Right renal pelvis (tissue), 4 donors: ENCODE data around the gene PARD3. TPM values are rescaled to one million over a fixed set of nuclear protein-coding genes. Genes with fewer than 3 reads are reported as not detected.

Experiments used
- DNase-seq, 4 donors: peaks; one replicate each; pipeline ENCODE4 v3.0.0-alpha.2; 2013; ENCODE audit warnings: low read depth in 4 of 4, low spot score in 3 of 4, missing footprints in 1 of 4
- polyA plus RNA-seq, 4 donors: library from polyadenylated mRNA; unstranded; fragments of 120-200 nt; gene quantifications; one replicate each; pipeline ENCODE4 v1.2.1, GENCODE V29; 2013; ENCODE audit not compliant: insufficient read length in 4 of 4

The PARD3 gene
- polyA plus RNA-seq, 4 donors: 62.1 to 76.2 (median 71.3) TPM

GRCh38 chr10:34255035-34255434, 560.1 kb downstream of the PARD3 start:
- no peak for DNase-seq

GRCh38 chr10:34254596-34254995, 560.5 kb downstream of the PARD3 start:
- no peak for DNase-seq

GRCh38 chr10:34252111-34252510, 563.0 kb downstream of the PARD3 start:
- DNase-seq: no peak

GRCh38 chr10:34251177-34251576, 563.9 kb downstream of the PARD3 start:
- no peak for DNase-seq

- DNase-seq: no peak
Observed at GRCh38 chr10:34250722-34251121, 564.4 kb downstream of the PARD3 start.

- DNase-seq: no peak
Observed at GRCh38 chr10:34249634-34250033, 565.5 kb downstream of the PARD3 start.

DNA sequence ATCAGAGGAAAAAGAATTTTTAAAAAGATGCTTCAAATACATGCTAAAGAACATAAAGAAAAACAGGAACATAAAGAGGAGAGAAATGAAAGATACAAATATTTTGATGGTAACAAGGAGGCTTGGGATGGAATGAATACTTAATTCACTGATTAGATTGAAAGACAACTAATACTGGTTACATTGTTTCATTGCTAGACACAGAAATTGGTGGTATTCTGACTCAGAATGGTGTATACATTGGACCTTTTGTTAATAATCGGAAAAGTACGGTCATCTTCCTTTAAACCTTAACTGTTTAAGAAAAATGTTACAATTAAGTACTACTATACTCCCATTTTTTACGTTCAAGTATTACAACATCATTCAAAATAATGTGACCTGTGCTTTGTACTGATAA, 567.5 kb downstream of the PARD3 start:
- no peak for DNase-seq

- no peak for DNase-seq
Observed at GRCh38 chr10:34244756-34245484, 570.2 kb downstream of the PARD3 start.

DNA sequence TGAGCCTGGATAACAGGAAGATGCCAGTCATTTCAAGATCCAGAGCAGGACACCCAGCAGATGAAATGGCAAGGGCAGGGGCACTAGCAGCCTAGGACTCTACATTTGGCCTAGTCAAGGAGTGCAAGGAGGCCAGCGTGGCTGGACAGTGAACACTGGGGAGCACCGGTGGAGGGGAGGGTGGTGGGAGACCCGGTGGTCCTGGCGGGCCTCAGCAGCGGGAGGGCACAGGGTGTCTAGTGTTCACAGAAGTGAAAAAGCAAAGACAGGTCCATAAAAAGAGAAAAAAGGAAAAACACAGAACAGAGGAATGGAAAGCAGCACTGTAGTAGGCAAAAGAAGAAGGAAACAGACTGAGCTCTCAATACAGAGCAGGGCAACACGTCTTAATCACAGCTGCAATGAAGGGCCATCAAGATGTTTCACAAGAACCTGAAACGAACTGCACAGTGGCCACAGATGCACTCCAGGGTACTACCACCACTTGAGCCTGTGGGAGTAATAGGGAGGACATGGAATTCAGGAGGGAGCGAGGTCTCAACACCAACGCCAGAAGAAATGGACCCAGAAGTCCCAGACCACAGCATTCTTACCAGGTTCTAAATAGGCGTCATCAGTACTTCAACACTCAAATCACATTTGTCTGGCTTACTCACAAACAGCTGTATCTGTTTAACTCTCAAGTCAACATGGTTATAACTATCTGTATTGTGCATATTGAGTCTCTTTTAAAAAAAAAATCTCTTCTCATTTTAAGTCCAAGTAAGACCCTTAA, 573.7 kb downstream of the PARD3 start:
- DNase-seq: no peak

- no peak for DNase-seq
Observed at GRCh38 chr10:34240039-34240438, 575.1 kb downstream of the PARD3 start.

DNA sequence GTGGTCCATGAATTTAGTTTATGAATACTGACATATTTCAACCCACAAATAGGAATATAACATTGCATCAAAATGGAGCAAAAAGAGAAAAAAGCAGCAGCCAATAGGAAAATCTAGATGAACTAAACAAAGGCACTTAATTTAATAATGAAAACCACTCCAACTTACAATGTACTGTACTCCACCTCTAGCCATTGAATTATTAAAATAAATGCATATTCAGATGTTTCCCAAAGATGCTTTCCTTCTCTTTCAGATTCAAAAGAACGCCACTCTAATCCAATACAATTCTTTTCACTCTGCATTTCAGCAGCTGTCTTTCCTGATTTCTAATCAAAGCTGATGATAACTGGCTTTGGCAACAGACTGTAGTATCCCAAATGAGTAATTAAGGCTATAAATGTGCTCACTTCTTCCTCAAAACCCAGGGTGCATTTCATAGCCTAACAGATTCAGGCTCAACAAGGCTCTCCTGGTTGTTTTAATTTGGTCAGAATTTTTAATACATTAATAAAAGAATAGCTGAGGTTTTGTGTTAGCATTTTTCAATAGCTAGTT, 577.1 kb downstream of the PARD3 start:
- DNase-seq: no peak

DNA sequence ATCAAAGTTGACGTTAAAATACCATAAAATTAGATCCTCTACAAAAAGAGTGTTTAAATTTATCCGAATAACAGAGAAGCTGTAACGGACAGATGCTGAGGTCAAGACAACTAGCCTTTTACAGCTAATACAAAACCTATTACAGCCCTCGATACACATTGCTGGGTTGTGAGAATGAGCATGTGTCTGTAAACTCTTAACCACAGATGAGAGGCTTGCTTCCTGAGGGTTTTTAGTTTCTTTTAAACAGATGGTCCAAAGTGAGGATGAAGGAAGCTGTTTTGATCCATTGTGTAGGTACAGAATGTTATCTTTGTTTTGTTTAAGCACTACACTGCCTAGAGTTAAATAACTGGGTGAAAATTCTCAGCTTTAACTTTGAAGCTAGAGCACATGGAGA, 578.2 kb downstream of the PARD3 start:
- DNase-seq: no peak

GRCh38 chr10:34235164-34235832, 579.8 kb downstream of the PARD3 start:
- no peak for DNase-seq

DNA sequence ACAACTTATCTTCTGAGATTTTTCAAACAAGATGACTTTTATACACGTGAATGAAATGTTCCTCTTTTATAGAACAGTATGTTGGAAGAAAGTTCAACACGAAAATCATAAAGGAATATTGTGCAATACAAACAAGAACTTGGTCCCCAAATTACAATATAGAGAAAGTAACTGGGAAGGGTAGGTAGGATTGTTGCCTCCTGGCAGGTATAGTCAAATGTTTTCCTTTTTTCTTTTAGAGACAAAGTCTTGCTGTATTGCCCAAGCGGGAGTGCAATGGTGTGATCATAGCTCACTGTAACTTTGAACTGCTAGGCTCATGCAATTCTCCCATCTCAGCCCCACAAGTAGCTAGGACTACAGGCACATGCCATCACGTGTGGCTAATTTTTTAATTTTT, 582.6 kb downstream of the PARD3 start:
- no peak for DNase-seq

- no peak for DNase-seq
Observed at GRCh38 chr10:34231441-34232180, 583.5 kb downstream of the PARD3 start.

DNA sequence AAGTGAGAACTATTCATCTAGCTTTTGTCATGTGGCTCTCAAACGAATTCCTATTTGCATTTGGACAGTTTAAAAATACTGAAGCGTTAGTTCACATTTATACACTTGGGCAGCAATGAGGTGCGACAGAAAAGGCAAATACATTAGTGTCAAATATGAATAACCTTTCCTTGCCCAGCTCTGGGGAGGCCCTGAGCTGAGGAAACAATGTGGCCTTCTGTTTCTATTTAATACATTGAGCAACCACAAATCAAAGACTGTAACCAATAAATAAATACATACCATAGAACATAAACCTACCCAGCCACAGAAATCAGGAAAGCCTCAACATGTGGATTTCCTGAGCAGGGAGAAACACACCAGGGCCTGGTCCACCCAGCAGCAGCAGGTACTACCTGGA, 585.2 kb downstream of the PARD3 start:
- DNase-seq: no peak

DNA sequence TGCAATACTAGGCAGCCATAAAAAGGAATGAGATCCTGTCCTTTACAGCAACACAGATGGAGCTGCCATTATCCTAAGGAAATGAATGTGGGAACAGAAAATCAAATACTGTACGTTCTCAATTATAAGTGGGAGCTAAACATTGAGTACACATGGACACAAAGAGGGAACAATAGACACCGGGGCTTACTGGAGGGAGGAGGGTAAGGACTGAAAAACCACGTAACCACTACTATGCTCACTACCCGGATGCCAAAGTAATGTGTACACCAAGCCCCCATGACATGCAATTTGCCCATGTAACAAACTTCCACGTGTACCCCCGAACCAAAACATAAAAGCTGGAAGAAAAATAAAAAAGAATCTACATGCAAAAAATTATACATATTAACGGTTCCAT, 587.0 kb downstream of the PARD3 start:
- DNase-seq: no peak

DNA sequence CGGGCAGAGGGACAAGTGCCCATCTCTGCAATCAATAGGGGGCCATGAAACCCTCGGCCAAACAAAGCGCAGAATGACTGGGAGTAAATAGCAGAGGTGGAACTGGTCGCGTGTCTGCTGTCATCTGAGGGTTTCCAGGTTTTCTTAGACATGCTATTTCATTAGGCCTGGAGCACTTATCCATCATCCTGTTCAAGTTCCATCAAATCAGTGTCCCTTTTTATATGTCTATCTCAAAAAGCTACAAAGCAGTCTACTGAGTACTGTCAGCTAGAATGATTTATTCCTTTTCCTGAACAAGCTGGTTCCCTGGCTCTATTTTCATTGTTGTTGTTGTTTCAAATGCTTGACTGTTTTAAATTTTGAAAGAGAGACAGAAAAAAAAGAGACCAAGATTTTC, 590.5 kb downstream of the PARD3 start:
- no peak for DNase-seq

DNA sequence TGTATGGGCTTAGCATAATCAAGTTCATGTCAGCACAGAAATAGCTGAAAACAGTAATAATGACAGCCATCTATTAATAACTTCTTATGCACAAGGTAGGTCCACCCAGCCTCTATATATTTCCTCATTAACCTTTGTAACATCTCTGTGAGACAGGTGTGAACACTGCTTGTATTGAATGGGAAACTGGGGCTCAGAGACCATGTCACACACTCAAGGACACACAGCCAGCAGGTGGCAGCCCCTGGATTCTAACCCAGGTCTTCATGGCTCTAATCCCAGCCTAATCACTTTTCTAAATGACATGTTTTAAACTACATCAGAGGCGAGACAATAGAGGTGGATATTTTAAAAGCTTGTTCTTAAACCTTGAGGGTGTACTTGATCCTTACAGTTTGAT, 591.4 kb downstream of the PARD3 start:
- DNase-seq: no peak

DNA sequence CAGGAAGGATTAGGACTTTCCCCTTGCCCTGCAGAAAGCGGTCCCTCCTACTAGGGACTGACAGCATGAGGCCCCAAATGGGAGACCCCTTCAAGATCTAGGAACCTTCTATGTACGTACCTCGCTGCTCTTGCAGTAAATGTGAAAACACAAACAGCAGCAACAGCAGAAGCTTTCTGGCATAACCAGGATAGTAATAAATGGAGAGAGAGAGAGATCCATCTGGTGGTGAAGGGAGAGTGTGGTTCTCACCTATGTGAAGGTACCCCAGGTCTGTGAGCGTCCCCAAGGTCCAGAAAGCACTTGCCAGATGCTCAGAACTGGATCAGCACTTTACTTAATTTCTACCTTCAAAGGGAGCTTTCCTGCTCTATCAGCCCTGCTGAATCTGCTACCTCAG, 592.7 kb downstream of the PARD3 start:
- no peak for DNase-seq
